Gastrocnemius medialis (tissue), 4 donors: ENCODE results near the gene IFI30. TPM values are rescaled to one million over a fixed set of nuclear protein-coding genes. Genes with fewer than 3 reads are reported as not detected.
"Not testable (repeated sequence)": the region's sequence is repeated elsewhere in the genome, so short reads cannot be mapped to it uniquely, and the experiment has no call there.

Experiments used
- ATAC-seq, 2 donors: fragments of 150-250 bp; one replicate each; pipeline ENCODE4 v1.9.1; 2016
- DNase-seq, 2 donors: peaks; one replicate each; pipeline ENCODE4 v3.0.0-alpha.2; 2019
- H3K27ac ChIP-seq, 4 donors: fragments of 200-600 bp; sonication (generic); 1 replicate in 1 of 4; 2 replicates in 3 of 4; pipeline ENCODE4 v1.5.1; 2016 to 2018; ENCODE audit warnings: mild to moderate bottlenecking in 2 of 4, moderate library complexity in 1 of 4
- H3K27me3 ChIP-seq, 3 donors: fragments of 200-600 bp; sonication (generic) in 2 of 3; 1 replicate in 1 of 3; 2 replicates in 2 of 3; pipeline versions ENCODE4 v1.5.1 to v1.6.0; 2016 to 2019; ENCODE audit warnings: mild to moderate bottlenecking in 1 of 3, moderate library complexity in 1 of 3
- H3K36me3 ChIP-seq, 2 donors: fragments of 200-600 bp; sonication (generic) in 1 of 2; one replicate each; pipeline ENCODE4 v1.5.1; 2017 to 2018
- H3K4me1 ChIP-seq, 2 donors: fragments of 200-600 bp; sonication (generic) in 1 of 2; one replicate each; pipeline ENCODE4 v1.5.1; 2016 to 2017; ENCODE audit warnings: mild to moderate bottlenecking in 2 of 2
- H3K4me3 ChIP-seq, 4 donors: fragments of 200-600 bp; sonication (generic) in 3 of 4; 1 replicate in 1 of 4; 2 replicates in 3 of 4; pipeline ENCODE4 v1.5.1; 2016 to 2019; ENCODE audit warnings: mild to moderate bottlenecking in 2 of 4
- H3K9me3 ChIP-seq, 3 donors: fragments of 200-600 bp; sonication (generic) in 2 of 3; 1 replicate in 1 of 3; 2 replicates in 2 of 3; pipeline ENCODE4 v1.5.1; 2016 to 2019
- POLR2A ChIP-seq, 2 donors: fragments of 450-650 bp; IDR thresholded peaks; one replicate each; pipeline ENCODE4 v1.6.1; 2017; ENCODE audit warnings: antibody characterized with exemption in 2 of 2, mild to moderate bottlenecking in 2 of 2, moderate library complexity in 2 of 2
- in situ Hi-C, 4 donors: fragments of 200-750 bp; cut with MboI; loops; one replicate each; pipeline versions ENCODE4 v1.15.0 to v1.8.0; 2017; ENCODE audit warnings: low sequenced_read_pairs in 4 of 4
- intact Hi-C: fragments of 100-400 bp; cut with DNase I; formaldehyde crosslinking; loops from one replicate; pipeline ENCODE4 v1.15.1; 2023; ENCODE audit warnings: low total_unique reads
- total RNA-seq, 4 donors: library from RNA; depleted of rRNA; stranded (reverse); fragments of >200 nt; gene quantifications; one replicate each; pipeline versions ENCODE4 v1.1.0 to v1.2.3, GENCODE V29; 2016
- TF ChIP-seq, protein P1 (sequence below), 5 experiments: fragments of 450-650 bp in 3 of 5; fragments of 200-600 bp in 2 of 5; sonication (generic) in 2 of 5; IDR thresholded peaks in 4 of 5; conservative IDR thresholded peaks in 1 of 5; 1 replicate in 4 of 5; 2 replicates in 1 of 5; pipeline ENCODE4 v1.5.1; 2016 to 2019; ENCODE audit warnings: antibody characterized with exemption in 5 of 5, mild to moderate bottlenecking in 3 of 5, moderate library complexity in 3 of 5

The IFI30 gene
- total RNA-seq, 4 donors from 2014 or later, result 3.5 to 20.4 (median 14.0) TPM

DNA sequence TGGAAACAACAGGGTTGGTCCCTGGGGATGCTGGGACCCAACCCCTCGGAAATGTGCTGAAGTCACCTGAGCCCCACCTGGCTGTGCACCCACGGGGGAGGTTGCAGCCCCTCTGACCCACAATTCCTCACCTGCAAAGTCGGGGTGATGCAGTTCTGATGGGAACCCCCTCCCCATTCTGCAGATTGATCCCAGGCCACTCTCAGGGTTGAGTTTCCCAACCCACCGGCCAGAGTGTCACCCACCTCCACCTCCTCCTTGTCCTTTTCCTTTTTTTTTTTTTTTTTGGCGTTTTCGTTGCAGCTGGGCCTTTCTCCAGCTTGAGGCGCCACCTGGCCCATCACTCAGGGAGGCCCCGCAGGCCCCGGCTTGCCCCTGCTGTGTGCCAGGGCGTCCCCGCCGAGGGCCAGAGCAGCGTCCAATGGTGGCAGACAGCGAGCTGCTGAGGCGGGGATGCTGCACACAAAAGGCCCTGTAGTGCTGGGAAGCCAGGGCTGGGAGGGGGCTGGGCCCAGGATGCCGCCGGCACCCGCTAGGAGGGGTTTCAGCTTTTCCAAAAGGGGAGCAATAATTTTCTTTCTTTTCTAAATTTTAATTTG lies 16.0 kb upstream of the IFI30 start:
- no peak for TF ChIP-seq POLR2A (IDR thresholded peaks at IDR 0.05)
- TF ChIP-seq, protein P1, sequence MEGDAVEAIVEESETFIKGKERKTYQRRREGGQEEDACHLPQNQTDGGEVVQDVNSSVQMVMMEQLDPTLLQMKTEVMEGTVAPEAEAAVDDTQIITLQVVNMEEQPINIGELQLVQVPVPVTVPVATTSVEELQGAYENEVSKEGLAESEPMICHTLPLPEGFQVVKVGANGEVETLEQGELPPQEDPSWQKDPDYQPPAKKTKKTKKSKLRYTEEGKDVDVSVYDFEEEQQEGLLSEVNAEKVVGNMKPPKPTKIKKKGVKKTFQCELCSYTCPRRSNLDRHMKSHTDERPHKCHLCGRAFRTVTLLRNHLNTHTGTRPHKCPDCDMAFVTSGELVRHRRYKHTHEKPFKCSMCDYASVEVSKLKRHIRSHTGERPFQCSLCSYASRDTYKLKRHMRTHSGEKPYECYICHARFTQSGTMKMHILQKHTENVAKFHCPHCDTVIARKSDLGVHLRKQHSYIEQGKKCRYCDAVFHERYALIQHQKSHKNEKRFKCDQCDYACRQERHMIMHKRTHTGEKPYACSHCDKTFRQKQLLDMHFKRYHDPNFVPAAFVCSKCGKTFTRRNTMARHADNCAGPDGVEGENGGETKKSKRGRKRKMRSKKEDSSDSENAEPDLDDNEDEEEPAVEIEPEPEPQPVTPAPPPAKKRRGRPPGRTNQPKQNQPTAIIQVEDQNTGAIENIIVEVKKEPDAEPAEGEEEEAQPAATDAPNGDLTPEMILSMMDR (IDR thresholded peaks at IDR 0.05 in 4 of 5, conservative IDR thresholded peaks at IDR 0.05 in 1 of 5), result no peak
- intact Hi-C loops, result loop anchor here (10.0 kb wide), 1 partner anchor 153 kb away; the partner anchor contains the start of gene ARRDC2

DNA sequence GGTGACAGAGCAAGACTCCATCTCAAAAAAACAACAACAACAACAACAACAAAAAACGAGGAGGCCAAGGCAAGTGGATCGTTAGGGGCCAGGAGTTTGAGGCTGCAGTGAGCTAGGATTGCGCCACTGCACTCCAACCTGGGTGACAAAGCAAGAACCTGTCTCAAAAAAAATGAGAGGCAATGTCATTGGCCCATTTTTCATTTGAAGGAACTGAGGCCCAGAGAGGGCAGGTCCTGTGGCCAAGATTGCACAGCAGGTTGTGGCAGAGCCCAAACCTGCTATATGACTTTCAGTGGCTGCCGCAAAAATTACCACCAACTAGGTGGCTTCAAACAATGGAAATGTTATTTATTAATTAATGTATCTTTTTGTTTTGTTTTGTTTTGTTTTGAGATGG lies 15.1 kb upstream of the IFI30 start:
- in situ Hi-C loops (no loop called here), intact Hi-C loops (loop anchor here (10.0 kb wide), 1 partner anchor 154 kb away; the partner anchor contains the start of gene ARRDC2)
- H3K27ac ChIP-seq, result peak overlapping the region in 1 of 4 donors; percentile 100
- H3K9me3 ChIP-seq, result no peaks in the 10 kb centered on the region
- H3K36me3 ChIP-seq, result peaks cover 0 to 15% of the 10 kb centered on the region in 2 donors
- peaks cover 32 to 55% of the 10 kb centered on the region in 2 donors for H3K4me1 ChIP-seq
- no peak for TF ChIP-seq POLR2A (IDR thresholded peaks at IDR 0.05)
- TF ChIP-seq, protein P1 (IDR thresholded peaks at IDR 0.05 in 4 of 5, conservative IDR thresholded peaks at IDR 0.05 in 1 of 5), result no peak
- no peak for ATAC-seq
- no peak overlapping the region for H3K4me3 ChIP-seq
- no peak for DNase-seq
- no peaks in the 10 kb centered on the region for H3K27me3 ChIP-seq

More for the DNA sequence above, 16.0 kb upstream of the IFI30 start:
- H3K36me3 ChIP-seq, result peaks cover 0 to 6% of the 10 kb centered on the region in 2 donors
- H3K4me1 ChIP-seq, result peaks cover 32 to 55% of the 10 kb centered on the region in 2 donors
- in situ Hi-C loops, result no loop called here
- DNase-seq (peak in 1 of 2 donors; percentile 66), ATAC-seq (no peak)
- H3K27me3 ChIP-seq, result no peaks in the 10 kb centered on the region
- H3K4me3 ChIP-seq, result no peak overlapping the region
- no peaks in the 10 kb centered on the region for H3K9me3 ChIP-seq
- H3K27ac ChIP-seq, result peak overlapping the region; percentile 58 to 100 (median 73)

DNA sequence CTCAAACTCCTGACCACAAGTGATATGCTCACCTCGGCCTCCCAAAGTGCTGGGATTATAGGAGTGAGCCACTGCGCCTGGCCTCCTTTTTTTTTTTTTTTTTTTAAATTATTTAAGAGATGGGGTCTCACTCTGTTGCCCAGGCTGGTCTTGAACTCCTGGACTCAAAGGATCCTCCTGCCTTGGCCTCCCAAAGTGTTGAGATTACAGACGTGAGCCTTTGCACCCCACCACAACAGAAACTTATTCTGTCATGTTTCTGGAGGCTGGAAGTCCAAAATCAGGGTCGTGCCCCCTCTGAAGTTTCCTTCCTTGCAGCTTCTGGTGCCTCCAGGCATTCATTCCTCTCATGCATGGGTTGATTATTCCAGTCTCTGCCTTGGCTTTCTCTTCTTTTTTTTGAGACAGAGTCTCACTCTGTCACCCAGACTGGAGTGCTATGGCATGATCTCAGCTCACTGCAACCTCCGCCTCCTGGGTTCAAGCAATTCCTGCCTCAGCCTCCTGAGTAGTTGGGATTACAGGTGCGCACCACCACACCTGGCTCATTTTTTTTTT lies 14.5 kb upstream of the IFI30 start:
- in situ Hi-C loops, H3K9me3 ChIP-seq, H3K4me3 ChIP-seq, H3K27me3 ChIP-seq, DNase-seq, ATAC-seq: not testable (repeated sequence)
- Histone ChIP-seq H3K27ac (peak overlapping the region in 2 of 4 donors; percentile 83 to 88), H3K36me3 (peaks cover 0 to 22% of the 10 kb centered on the region in 2 donors), H3K4me1 (peaks cover 26 to 48% of the 10 kb centered on the region in 2 donors)
- intact Hi-C loops, result loop anchor here (10.0 kb wide), 1 partner anchor 154 kb away; the partner anchor contains the start of gene ARRDC2

DNA sequence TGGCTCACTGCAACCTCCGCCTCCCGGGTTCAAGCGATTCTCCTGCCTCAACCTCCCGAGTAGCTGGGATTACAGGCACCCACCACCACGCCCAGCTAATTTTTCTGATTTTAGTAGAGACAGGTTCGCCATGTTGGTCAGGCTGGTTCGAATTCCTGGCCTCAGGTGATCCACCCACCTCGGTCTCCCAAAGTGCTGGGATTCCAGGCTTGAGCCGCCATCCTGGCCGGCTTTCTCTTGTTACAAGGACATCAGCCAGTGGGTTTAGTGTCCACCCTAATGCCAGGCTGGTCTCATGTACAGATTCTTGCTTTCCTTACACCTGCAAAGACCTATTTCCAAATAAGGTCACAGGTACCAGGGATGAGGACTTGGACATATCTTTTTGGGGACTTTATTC lies 13.8 kb upstream of the IFI30 start:
- no peaks in the 10 kb centered on the region for H3K9me3 ChIP-seq
- H3K36me3 ChIP-seq, result peaks cover 0 to 29% of the 10 kb centered on the region in 2 donors
- DNase-seq, result no peak
- in situ Hi-C loops, result loop anchor here in 3 of 4 donors (10.0 kb wide), 1 partner anchor 45 kb away; no protein-coding TSS in a partner anchor
- TF ChIP-seq, protein P1 (IDR thresholded peaks at IDR 0.05 in 4 of 5, conservative IDR thresholded peaks at IDR 0.05 in 1 of 5), result no peak
- TF ChIP-seq POLR2A (IDR thresholded peaks at IDR 0.05), result no peak
- no peak overlapping the region for H3K4me3 ChIP-seq
- H3K27me3 ChIP-seq, result no peaks in the 10 kb centered on the region
- no peak for ATAC-seq
- intact Hi-C loops, result loop anchor here (2.0 to 10.0 kb wide), 4 partner anchors 33 to 155 kb away; partner anchors contain the start of genes ARRDC2 and MPV17L2
- peaks cover 21 to 45% of the 10 kb centered on the region in 2 donors for H3K4me1 ChIP-seq
- H3K27ac ChIP-seq, result peak overlapping the region in 2 of 4 donors; percentile 83 to 88

DNA sequence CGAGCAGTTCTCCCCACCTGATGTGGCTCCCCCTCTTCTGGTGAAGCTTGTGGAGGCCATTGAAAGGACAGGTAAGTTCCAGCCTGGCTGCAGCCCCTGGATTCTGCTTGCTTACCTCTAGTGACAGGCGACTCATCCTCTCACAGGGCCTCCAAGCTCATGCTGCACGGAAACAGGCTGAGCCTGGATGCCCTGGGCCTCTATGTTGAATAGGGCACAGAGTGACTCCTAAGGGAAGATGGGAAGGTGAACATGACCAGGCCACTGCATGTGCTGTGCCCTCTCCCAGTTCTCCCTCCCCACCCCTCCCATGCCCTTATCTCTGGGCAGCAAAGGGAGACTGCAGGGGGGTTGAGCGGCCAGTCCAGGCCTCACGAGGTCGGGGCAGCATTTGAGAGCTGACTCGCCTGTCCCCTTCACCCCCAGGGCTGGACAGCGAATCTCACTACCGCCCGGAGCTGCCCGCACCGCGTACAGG lies 13.1 kb upstream of the IFI30 start:
- TF ChIP-seq, protein P1 (IDR thresholded peaks at IDR 0.05 in 4 of 5, conservative IDR thresholded peaks at IDR 0.05 in 1 of 5), result no peak
- no peak for TF ChIP-seq POLR2A (IDR thresholded peaks at IDR 0.05)
- H3K4me1 ChIP-seq, result peaks cover 21 to 41% of the 10 kb centered on the region in 2 donors
- peak overlapping the region; percentile 40 to 53 (median 46) for H3K4me3 ChIP-seq
- in situ Hi-C loops (loop anchor here in 3 of 4 donors (10.0 kb wide), 1 partner anchor 46 kb away; no protein-coding TSS in a partner anchor), intact Hi-C loops (loop anchor here (2.0 kb wide), 3 partner anchors 32 to 92 kb away; partner anchors contain the start of gene MPV17L2)
- peak overlapping the region; percentile 76 to 88 (median 82) for H3K27ac ChIP-seq
- ATAC-seq (peak; percentile 8 to 10), DNase-seq (no peak)
- no peaks in the 10 kb centered on the region for H3K9me3 ChIP-seq
- peaks cover 0 to 34% of the 10 kb centered on the region in 2 donors for H3K36me3 ChIP-seq
- H3K27me3 ChIP-seq, result no peaks in the 10 kb centered on the region
